ENCODE measurements around the gene NFIC.

Gene NFIC

GRCh38 chr19:3441986-3442329 lies 75.6 kb downstream of the NFIC start:
- TF ChIP-seq RAD21 (IDR thresholded peaks at IDR 0.05; ENCODE audit: low read depth): no peak
- TF ChIP-seq EGR1 (IDR thresholded peaks at IDR 0.05): no peak
- no peak for TF ChIP-seq MAX (IDR thresholded peaks at IDR 0.05)
- no peak for TF ChIP-seq USF1 (IDR thresholded peaks at IDR 0.05)
- TF ChIP-seq TEAD4 (IDR thresholded peaks at IDR 0.05): no peak
- no peak for TF ChIP-seq TCF12 (IDR thresholded peaks at IDR 0.05; ENCODE audit: low read depth)
- no peak for TF ChIP-seq CEBPB (IDR thresholded peaks at IDR 0.05)

GRCh38 chr19:3442487-3443071 lies 76.2 kb downstream of the NFIC start:
- TF ChIP-seq TCF12 (IDR thresholded peaks at IDR 0.05; ENCODE audit: low read depth) (no peak), MAX (IDR thresholded peaks at IDR 0.05) (no peak)

GRCh38 chr19:3443840-3444694 lies 77.7 kb downstream of the NFIC start:
- TF ChIP-seq MAX (IDR thresholded peaks at IDR 0.05) (no peak), EGR1 (IDR thresholded peaks at IDR 0.05) (no peak), TEAD4 (IDR thresholded peaks at IDR 0.05) (no peak), ZBTB7A (IDR thresholded peaks at IDR 0.05; ENCODE audit: low read depth) (no peak), FOXM1 (IDR thresholded peaks at IDR 0.05; ENCODE audit: borderline replicate concordance, low read depth) (no peak), YY1 (IDR thresholded peaks at IDR 0.05; ENCODE audit: low read depth) (no peak), REST (IDR thresholded peaks at IDR 0.05; ENCODE audit: low read depth) (no peak), TAF1 (IDR thresholded peaks at IDR 0.05; ENCODE audit: low read depth) (no peak), NFIC (IDR thresholded peaks at IDR 0.05) (no peak), TCF12 (IDR thresholded peaks at IDR 0.05; ENCODE audit: low read depth) (no peak), USF1 (IDR thresholded peaks at IDR 0.05) (no peak)

GRCh38 chr19:3444695-3445234 lies 78.4 kb downstream of the NFIC start:
- TF ChIP-seq TEAD4 (IDR thresholded peaks at IDR 0.05) (no peak), TAF1 (IDR thresholded peaks at IDR 0.05; ENCODE audit: low read depth) (no peak), CREB1 (IDR thresholded peaks at IDR 0.05; ENCODE audit: low read depth) (no peak), RAD21 (IDR thresholded peaks at IDR 0.05; ENCODE audit: low read depth) (no peak), YY1 (IDR thresholded peaks at IDR 0.05; ENCODE audit: low read depth) (no peak), ZBTB7A (IDR thresholded peaks at IDR 0.05; ENCODE audit: low read depth) (no peak), CEBPB (IDR thresholded peaks at IDR 0.05) (no peak), NFIC (IDR thresholded peaks at IDR 0.05) (no peak), MAX (IDR thresholded peaks at IDR 0.05) (no peak), EP300 (IDR thresholded peaks at IDR 0.05; ENCODE audit: borderline replicate concordance) (no peak), EGR1 (IDR thresholded peaks at IDR 0.05) (no peak), FOXM1 (IDR thresholded peaks at IDR 0.05; ENCODE audit: borderline replicate concordance, low read depth) (no peak), USF1 (IDR thresholded peaks at IDR 0.05) (no peak), REST (IDR thresholded peaks at IDR 0.05; ENCODE audit: low read depth) (no peak), TCF12 (IDR thresholded peaks at IDR 0.05; ENCODE audit: low read depth) (no peak)

Measured in Ishikawa (cell line).